Esophagus squamous epithelium (tissue), 4 donors: ENCODE data around the gene PUS1.

Experiments used
- POLR2A ChIP-seq, 4 donors: fragments of 450-650 bp; IDR thresholded peaks; one replicate each; pipeline ENCODE4 v1.6.1; 2017; ENCODE audit warnings: antibody characterized with exemption in 4 of 4, mild to moderate bottlenecking in 4 of 4, moderate library complexity in 3 of 4
- TF ChIP-seq, protein P1 (sequence below), 6 experiments: fragments of 450-650 bp in 4 of 6; fragments of 200-600 bp in 2 of 6; sonication (generic) in 2 of 6; IDR thresholded peaks; one replicate each; pipeline ENCODE4 v1.5.1; 2016 to 2019; ENCODE audit warnings: antibody characterized with exemption in 6 of 6, mild to moderate bottlenecking in 4 of 6, moderate library complexity in 4 of 6

DNA sequence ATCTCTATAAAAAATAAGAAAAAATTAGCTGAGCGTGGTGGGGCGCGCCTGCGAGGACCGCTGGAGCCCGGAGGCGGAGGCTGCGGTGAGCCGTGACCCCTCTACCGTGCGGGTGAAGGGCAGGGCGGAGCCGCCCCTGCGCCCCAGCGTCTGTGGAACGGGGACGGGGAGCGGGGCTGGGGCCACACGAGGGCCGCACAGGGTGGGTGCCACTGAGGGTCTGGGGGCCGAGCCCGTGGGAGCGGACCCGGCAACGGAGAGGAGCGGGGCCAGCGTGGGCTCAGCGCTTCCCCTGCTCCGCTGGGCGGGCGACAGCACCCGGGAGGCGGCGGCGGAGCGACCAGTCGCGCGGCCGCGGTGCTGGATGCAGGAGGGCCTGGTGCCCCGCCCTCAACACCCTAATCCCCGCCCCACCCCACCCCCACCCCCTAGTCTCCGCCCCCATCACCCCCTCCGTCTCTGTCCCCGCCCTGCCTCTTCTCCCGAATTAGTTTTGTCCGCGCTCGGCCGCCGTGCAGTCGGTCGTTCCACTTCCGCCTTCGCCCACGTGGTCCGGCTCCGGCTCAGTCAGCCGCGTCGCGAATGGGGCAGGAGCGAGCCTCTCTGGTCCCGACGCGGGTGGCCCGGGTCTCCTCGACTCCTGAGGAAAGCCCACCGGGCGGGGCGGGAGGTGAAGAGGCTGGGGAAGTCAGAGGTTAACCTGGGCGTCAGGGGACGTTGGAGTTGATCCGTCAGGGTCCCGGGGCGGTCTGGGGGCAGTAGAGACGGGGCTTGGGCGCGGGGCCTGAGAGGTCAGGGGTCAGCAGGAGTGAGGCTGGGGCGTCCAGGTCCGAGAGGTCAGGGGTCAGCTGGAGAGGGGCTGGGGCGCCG, at the start of gene PUS1:
- TF ChIP-seq, protein P1, sequence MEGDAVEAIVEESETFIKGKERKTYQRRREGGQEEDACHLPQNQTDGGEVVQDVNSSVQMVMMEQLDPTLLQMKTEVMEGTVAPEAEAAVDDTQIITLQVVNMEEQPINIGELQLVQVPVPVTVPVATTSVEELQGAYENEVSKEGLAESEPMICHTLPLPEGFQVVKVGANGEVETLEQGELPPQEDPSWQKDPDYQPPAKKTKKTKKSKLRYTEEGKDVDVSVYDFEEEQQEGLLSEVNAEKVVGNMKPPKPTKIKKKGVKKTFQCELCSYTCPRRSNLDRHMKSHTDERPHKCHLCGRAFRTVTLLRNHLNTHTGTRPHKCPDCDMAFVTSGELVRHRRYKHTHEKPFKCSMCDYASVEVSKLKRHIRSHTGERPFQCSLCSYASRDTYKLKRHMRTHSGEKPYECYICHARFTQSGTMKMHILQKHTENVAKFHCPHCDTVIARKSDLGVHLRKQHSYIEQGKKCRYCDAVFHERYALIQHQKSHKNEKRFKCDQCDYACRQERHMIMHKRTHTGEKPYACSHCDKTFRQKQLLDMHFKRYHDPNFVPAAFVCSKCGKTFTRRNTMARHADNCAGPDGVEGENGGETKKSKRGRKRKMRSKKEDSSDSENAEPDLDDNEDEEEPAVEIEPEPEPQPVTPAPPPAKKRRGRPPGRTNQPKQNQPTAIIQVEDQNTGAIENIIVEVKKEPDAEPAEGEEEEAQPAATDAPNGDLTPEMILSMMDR (IDR thresholded peaks at IDR 0.05) = no peak
- peak in 2 of 4 donors; percentile 61 to 75 for TF ChIP-seq POLR2A (IDR thresholded peaks at IDR 0.05)
